HG03558 (cell line): ENCODE data around the gene MRPL2.
A peak's percentile ranks its signal among the peaks of the same experiment; 100 is the strongest.

ENCODE experiments used
- ATAC-seq: cut with Tn5 transposase; IDR thresholded peaks from one replicate; pipeline ENCODE4 v1.9.1; 2021; ENCODE audit warnings: moderate number of reproducible peaks; ENCODE audit not compliant: unreplicated experiment; ENCODE audit errors: extremely low read depth

MRPL2 gene

GRCh38 chr6:43059168-43060033, at the start of gene MRPL2, which contains the start of gene KLC4:
MRPL2 (minus strand) TSS chr6:43059434; CDS start chr6:43059381, 53 bp downstream.
KLC4 (plus strand) TSS chr6:43059631; CDS start chr6:43061336, 1,705 bp downstream.
- ATAC-seq: peak; percentile 46

- no peak for ATAC-seq
These were observed 48.3 kb upstream of the MRPL2 start for GRCh38 chr6:43107344-43108062.

GRCh38 chr6:43105538-43106222, 46.4 kb upstream of the MRPL2 start:
- no peak for ATAC-seq

- no peak for ATAC-seq
These were observed 44.1 kb upstream of the MRPL2 start for GRCh38 chr6:43103253-43103876.

GRCh38 chr6:43101497-43101896, 42.3 kb upstream of the MRPL2 start:
- no peak for ATAC-seq

GRCh38 chr6:43097502-43097901, 38.3 kb upstream of the MRPL2 start:
- no peak for ATAC-seq

GRCh38 chr6:43097098-43097489, 37.9 kb upstream of the MRPL2 start:
- no peak for ATAC-seq

GRCh38 chr6:43096451-43097097, 37.3 kb upstream of the MRPL2 start:
- no peak for ATAC-seq

- ATAC-seq: no peak
These were observed 36.7 kb upstream of the MRPL2 start for GRCh38 chr6:43095939-43096338.

GRCh38 chr6:43093436-43094289, 34.4 kb upstream of the MRPL2 start:
- ATAC-seq: no peak

GRCh38 chr6:43092635-43093034, 33.4 kb upstream of the MRPL2 start:
- ATAC-seq: no peak

- ATAC-seq: no peak
These were observed 32.3 kb upstream of the MRPL2 start for GRCh38 chr6:43091436-43091991.

GRCh38 chr6:43091020-43091419, 31.8 kb upstream of the MRPL2 start:
- ATAC-seq: no peak

- ATAC-seq: no peak
These were observed 31.3 kb upstream of the MRPL2 start for GRCh38 chr6:43090559-43090956.

- ATAC-seq: no peak
These were observed 30.8 kb upstream of the MRPL2 start for GRCh38 chr6:43089874-43090558.

GRCh38 chr6:43089467-43089866, 30.2 kb upstream of the MRPL2 start:
- no peak for ATAC-seq

GRCh38 chr6:43088654-43089056, 29.4 kb upstream of the MRPL2 start:
- ATAC-seq: no peak

GRCh38 chr6:43086022-43086658, 26.9 kb upstream of the MRPL2 start:
- no peak for ATAC-seq
